H7 (cell line): ENCODE measurements around the gene SLX4. TPM values are rescaled to one million over a fixed set of nuclear protein-coding genes. Genes with fewer than 3 reads are reported as not detected.
A peak's percentile ranks its signal among the peaks of the same experiment; 100 is the strongest.

Source experiments
- DNase-seq: peaks from one replicate; pipeline ENCODE4 v3.0.0; 2012
- H3K27me3 ChIP-seq: 2 replicates; pipeline ENCODE4 v1.6.0; 2011; ENCODE audit warnings: mild to moderate bottlenecking, low read length; ENCODE audit not compliant: control insufficient read depth, insufficient read depth
- H3K36me3 ChIP-seq: replicated peaks from 2 replicates; pipeline ENCODE4 v1.5.1; 2011; ENCODE audit warnings: low read length; ENCODE audit not compliant: control insufficient read depth, insufficient read depth
- H3K4me3 ChIP-seq: 2 replicates; pipeline ENCODE4 v1.5.1; 2011; ENCODE audit warnings: low read depth, mild to moderate bottlenecking, control low read depth, low read length, moderate library complexity; ENCODE audit not compliant: insufficient read depth
- total RNA-seq: library from RNA; depleted of rRNA; stranded (reverse); fragments of >200 nt; shearing (Covaris generic); gene quantifications from 2 replicates; pipeline ENCODE4 v1.2.3, GENCODE V29; 2014; rRNA removed

The SLX4 gene
- total RNA-seq, 1 experiment from 2014 or later: 8.4 TPM

DNA sequence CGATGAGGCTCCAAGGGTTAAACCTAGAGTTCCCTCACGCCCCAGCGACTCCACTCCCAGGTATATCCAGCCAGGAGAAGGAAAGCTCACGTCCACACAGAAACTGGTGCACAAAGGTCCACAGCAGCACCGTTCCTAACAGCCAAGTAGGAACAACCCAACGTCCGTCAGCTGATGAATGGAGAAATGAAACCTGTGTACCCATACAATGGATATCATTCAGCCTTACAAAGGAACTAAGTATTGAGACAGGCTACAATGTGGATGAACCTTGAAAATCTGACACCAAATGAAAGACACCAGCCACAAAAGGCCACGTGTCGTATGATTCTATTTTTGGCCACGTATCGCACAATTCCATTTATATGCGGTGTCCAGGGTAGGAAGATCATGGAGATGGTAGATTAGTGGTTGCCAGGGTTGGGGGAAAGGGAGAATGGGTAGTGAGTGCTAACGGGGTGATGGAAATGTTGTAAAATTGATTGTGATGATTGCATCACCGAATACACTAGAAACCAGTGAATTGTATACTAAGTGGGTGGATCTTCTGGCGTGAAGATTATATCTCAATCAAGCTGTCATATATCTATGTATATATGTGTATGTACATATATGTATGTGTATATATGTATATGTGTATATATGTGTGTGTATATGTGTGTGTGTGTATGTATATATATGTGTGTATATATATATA is 64.3 kb downstream of the SLX4 start:
- no peak for DNase-seq
- Histone ChIP-seq H3K4me3 (no peak overlapping the region), H3K27me3 (peaks cover 2% of the 10 kb centered on the region; the same call in 1 of the 2 replicates), H3K36me3 (no peaks in the 10 kb centered on the region)

DNA sequence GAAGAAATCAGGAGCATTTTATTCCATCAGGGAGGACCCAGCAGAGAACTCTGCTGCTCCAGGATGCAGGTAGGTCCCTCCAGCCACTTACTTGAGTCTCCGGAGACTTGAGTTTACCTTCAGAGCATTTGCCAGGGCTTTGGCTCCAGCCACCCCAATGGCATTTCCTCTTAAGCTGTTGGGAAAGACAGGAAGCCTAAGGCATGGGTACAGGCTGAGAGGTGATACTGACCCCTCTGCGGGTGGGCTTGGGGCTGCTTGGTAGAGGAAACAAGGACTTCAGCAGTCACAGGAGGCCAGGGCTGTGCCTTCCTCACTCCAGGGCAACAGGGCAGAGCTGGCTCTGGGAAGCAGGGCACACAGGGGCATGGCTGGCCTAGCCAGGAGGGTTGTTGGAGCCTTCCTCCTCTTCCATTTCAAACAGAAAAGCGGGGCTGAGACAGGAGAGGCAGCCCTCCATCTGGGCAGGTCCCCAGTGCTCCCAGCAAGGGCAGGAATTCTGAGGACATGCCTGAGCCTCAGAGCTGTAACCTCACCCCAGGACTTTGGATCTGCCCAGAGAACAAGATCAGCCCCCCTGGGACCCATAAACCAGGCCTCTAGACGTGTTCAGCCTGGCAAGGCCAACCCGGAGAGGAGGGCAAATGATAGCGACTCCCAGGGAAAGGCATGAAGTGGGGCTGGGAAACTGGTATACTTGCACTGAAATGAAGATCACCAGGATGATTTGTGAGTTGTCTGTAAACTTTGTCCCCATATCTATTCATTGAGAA is 68.6 kb downstream of the SLX4 start:
- H3K27me3 ChIP-seq: no peaks in the 10 kb centered on the region
- no peak for DNase-seq
- no peak overlapping the region for H3K4me3 ChIP-seq
- H3K36me3 ChIP-seq: no peaks in the 10 kb centered on the region

DNA sequence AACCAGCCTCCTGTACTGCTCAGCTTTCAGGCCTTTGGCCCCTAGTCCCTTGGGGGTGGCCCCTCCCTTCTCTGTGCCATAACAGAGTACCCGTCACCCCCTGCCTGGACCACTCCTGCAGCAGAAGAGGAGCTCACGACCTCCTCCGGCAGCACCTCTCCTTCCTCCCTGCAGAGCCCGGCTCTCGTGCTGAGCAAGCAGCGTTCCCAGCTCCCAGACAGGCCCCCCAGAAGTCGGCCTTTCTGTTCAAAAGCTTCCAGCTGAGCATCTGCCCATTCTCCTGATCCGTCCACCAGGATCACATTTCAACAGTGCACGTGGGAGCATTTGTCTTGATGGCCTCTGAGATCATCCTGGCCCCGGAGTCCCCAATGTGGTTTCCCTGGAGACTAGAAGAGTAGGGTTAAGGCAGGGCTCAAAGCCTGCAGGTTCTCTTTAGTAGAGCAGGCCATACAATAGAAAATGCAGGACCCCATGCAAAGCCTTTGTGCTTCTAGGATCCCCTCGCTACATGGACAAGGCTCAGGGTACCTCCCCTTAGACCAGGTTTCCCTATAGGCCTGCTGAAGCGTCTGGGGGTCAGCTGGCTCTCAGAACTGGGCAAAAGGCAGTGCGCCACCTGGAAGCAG is 69.8 kb downstream of the SLX4 start:
- Histone ChIP-seq H3K4me3 (no peak overlapping the region), H3K36me3 (0 out of 2 replicates have a peak, but pooled peaks cover 1% of the 10 kb centered on the region), H3K27me3 (no peaks in the 10 kb centered on the region)
- peak; percentile 67 for DNase-seq

DNA sequence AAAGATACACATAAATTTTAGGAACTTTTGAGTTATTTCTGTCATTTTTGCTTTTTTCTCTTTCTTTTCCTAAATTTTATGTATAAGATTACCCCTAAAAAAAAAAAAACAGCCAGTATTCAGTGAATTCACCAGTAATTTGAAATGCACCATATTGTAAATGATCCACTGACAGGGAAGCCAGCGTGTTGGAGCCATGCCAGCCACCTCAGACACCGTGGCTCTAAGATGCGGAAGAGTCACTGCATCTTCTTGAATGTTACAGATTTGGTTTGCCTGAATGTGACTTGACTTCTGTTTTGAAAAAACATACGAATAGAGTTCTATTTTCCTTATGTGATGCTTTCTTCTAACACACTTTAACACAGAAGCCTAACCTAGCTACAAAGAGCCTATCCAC is 73.2 kb downstream of the SLX4 start:
- H3K27me3 ChIP-seq: no peaks in the 10 kb centered on the region
- H3K4me3 ChIP-seq: no peak overlapping the region
- 0 out of 2 replicates have a peak, but pooled peaks cover 1% of the 10 kb centered on the region for H3K36me3 ChIP-seq
- DNase-seq: no peak

DNA sequence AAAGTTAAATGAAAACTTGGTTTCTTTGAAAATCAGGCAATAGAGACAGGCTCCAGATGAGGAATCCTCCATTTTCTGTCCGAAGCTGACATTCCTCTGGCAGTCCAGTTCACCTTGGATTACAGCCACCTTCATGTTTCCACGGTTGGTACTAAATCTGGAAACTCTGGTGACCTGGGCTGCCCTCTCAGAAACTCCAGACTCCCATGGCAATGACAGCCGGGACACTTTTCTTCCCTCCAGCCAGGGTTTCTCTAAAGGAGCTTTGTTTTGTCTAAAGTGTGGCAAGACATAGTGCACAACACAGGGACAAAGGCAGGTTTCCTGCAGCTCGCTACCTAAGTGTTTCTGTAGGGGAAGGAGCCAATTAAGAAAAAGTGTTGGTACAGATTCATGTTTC is 74.6 kb downstream of the SLX4 start:
- H3K36me3 ChIP-seq: peaks cover 1% of the 10 kb centered on the region; the same call in 1 of the 2 replicates
- no peaks in the 10 kb centered on the region for H3K27me3 ChIP-seq
- no peak for DNase-seq
- H3K4me3 ChIP-seq: no peak overlapping the region

DNA sequence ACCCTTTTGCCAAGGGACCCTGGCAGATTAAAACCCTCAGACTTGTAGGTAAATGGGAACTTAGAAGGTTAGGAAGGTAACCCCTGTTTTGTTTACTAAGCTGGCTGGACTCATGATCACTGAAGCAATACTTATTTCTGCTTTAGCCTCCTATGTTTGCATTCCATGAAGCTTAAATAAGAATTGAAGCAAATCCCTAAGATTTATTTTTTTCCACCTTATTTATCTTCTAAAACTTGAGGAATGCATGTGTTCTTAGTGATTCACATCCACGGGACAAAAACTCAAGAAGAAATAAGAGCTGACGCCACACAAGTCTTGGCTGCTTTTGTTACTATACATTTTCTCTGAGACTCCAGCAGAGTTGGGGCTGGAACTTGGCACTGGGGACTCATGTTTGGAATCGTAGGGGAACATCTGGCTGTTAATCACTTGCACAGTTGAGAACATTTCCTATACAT is 75.1 kb downstream of the SLX4 start:
- H3K4me3 ChIP-seq: no peak overlapping the region
- peaks cover 1% of the 10 kb centered on the region; the same call in 1 of the 2 replicates for H3K36me3 ChIP-seq
- DNase-seq: no peak
- H3K27me3 ChIP-seq: no peaks in the 10 kb centered on the region

DNA sequence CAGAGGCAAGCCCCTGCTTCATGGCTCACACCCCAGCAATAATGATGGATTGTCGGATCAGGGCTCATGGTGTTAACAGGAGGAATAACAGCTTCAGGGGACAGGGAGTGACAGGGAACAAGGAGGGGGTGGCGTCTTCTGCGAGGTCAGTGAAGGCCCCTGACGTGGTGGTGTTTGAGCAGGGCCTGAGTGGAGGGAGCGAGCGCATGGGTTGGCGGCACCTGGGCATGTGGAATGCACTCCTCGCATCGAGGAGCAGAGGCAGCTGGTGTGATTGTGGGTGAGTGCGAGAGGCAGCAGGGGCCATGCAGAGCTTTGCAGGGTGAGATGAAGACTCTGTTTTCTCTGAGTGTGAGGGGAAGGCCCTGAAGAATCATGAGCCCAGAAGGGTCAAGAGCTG is 77.3 kb downstream of the SLX4 start:
- peaks cover 1% of the 10 kb centered on the region; the same call in 1 of the 2 replicates for H3K36me3 ChIP-seq
- DNase-seq: no peak
- H3K27me3 ChIP-seq: no peaks in the 10 kb centered on the region
- no peak overlapping the region for H3K4me3 ChIP-seq

DNA sequence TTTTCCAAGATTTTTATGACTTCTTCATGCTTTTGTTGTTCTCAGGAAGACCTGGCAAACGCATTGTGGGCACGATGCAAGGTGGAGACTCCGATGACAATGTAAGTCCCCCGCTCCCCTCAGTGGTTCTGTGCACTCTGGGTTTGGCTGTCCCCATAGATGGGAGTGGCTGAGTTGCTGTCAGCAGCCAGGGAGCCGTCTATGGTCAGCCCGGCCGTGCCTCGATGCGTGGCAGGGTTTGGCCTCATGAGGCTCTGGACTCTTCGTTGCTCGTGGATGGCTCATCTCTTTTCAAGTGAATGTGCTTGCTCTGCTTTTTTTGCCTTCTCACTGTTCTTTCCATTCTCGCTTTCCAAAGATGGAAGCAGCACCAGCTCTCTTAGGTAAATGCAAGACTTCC is 78.7 kb downstream of the SLX4 start:
- H3K4me3 ChIP-seq: no peak overlapping the region
- no peak for DNase-seq
- no peaks in the 10 kb centered on the region for H3K27me3 ChIP-seq
- H3K36me3 ChIP-seq: peaks cover 4% of the 10 kb centered on the region

Other genes starting within 250 kb of the SLX4 start
- 19.5 and 19.9 TPM in 2 replicates for gene ZSCAN32, start 210.6 kb downstream of the SLX4 start, total RNA-seq
- 11.6 and 12.4 TPM in 2 replicates for gene ZNF174, start 210.4 kb downstream of the SLX4 start, total RNA-seq
- 1.5 and 1.9 TPM in 2 replicates for gene ZNF597, start 168.1 kb downstream of the SLX4 start, total RNA-seq
- 11.0 and 12.6 TPM in 2 replicates for gene NAA60, start 167.9 kb downstream of the SLX4 start, total RNA-seq
- not detected in 2 replicates for gene C16orf90, start 116.1 kb downstream of the SLX4 start, total RNA-seq
- 8.5 and 11.9 TPM in 2 replicates for gene CLUAP1, start 110.6 kb downstream of the SLX4 start, total RNA-seq
- gene NLRC3, start 34.2 kb downstream of the SLX4 start, total RNA-seq: 0.03 and 0.11 TPM in 2 replicates
- 13.8 and 23.7 TPM in 2 replicates for gene DNASE1, start 43.1 kb upstream of the SLX4 start, total RNA-seq
- 219 and 221 TPM in 2 replicates for gene TRAP1, start 105.9 kb upstream of the SLX4 start, total RNA-seq